Brain microvascular endothelial cell (primary cell): ENCODE data around the gene DYSF.

Experiments used
- DNase-seq: peaks from one replicate; pipeline ENCODE4 v3.0.0-alpha.2; 2020
- H3K27ac ChIP-seq: fragments of 250-450 bp; sonication (Bioruptor Pico); 2 replicates; pipeline ENCODE4 v1.5.1; 2020; ENCODE audit warnings: mild to moderate bottlenecking, moderate library complexity
- H3K27me3 ChIP-seq: fragments of 250-450 bp; sonication (Bioruptor Pico); replicated peaks from 2 replicates; pipeline ENCODE4 v1.5.1; 2020; ENCODE audit warnings: mild to moderate bottlenecking
- H3K36me3 ChIP-seq: fragments of 250-450 bp; sonication (Bioruptor Pico); replicated peaks from 2 replicates; pipeline ENCODE4 v1.5.1; 2020; ENCODE audit warnings: mild to moderate bottlenecking
- H3K4me3 ChIP-seq: 2 replicates; pipeline ENCODE4 v1.5.1; 2011; ENCODE audit warnings: low read depth, mild to moderate bottlenecking, control low read depth, low read length, moderate library complexity
- CTCF ChIP-seq: IDR thresholded peaks from 2 replicates; pipeline ENCODE4 v1.5.1; 2011; ENCODE audit warnings: low read depth, mild to moderate bottlenecking, moderate library complexity, low read length, control low read depth, inconsistent platforms; ENCODE audit errors: missing control alignments
- in situ Hi-C: cut with HindIII; loops from 2 replicates; pipeline ENCODE4 v1.10.0; 2017; ENCODE audit warnings: low sequenced_read_pairs, low pct_ligation_motif_present

The DYSF gene

GRCh38 chr2:71661782-71662181, 208.4 kb downstream of the DYSF start:
- DNase-seq: no peak
- Histone ChIP-seq H3K27me3 (no peaks in the 10 kb centered on the region), H3K27ac (no peak overlapping the region), H3K36me3 (no peaks in the 10 kb centered on the region), H3K4me3 (no peak overlapping the region)
- in situ Hi-C loops: no loop called here
- TF ChIP-seq CTCF: no peak

- TF ChIP-seq CTCF: no peak
- H3K27ac ChIP-seq: no peak overlapping the region
- no peaks in the 10 kb centered on the region for H3K27me3 ChIP-seq
- no peak overlapping the region for H3K4me3 ChIP-seq
- in situ Hi-C loops: no loop called here
- DNase-seq: no peak
- no peaks in the 10 kb centered on the region for H3K36me3 ChIP-seq
These were observed 209.5 kb downstream of the DYSF start for GRCh38 chr2:71662665-71663394.

- H3K4me3 ChIP-seq: no peak overlapping the region
- H3K27ac ChIP-seq: no peak overlapping the region
- no peak for TF ChIP-seq CTCF
- no peaks in the 10 kb centered on the region for H3K36me3 ChIP-seq
- DNase-seq: no peak
- no peaks in the 10 kb centered on the region for H3K27me3 ChIP-seq
- in situ Hi-C loops: no loop called here
These were observed 210.8 kb downstream of the DYSF start for GRCh38 chr2:71664161-71664560.

- Histone ChIP-seq H3K36me3 (peaks cover 4% of the 10 kb centered on the region), H3K27ac (no peak overlapping the region), H3K27me3 (no peaks in the 10 kb centered on the region), H3K4me3 (no peak overlapping the region)
- TF ChIP-seq CTCF: no peak
- DNase-seq: no peak
- in situ Hi-C loops: no loop called here
These were observed 212.1 kb downstream of the DYSF start for GRCh38 chr2:71665168-71666093.

- TF ChIP-seq CTCF: no peak
- peaks cover 4% of the 10 kb centered on the region for H3K36me3 ChIP-seq
- DNase-seq: no peak
- no peaks in the 10 kb centered on the region for H3K27me3 ChIP-seq
- in situ Hi-C loops: no loop called here
- no peak overlapping the region for H3K27ac ChIP-seq
- H3K4me3 ChIP-seq: no peak overlapping the region
These were observed 212.7 kb downstream of the DYSF start for GRCh38 chr2:71666094-71666474.
